HG03064 (cell line): ENCODE measurements around the gene PTGIS.
"Not testable (repeated sequence)": the region's sequence is repeated elsewhere in the genome, so short reads cannot be mapped to it uniquely, and the experiment has no call there.

Source experiments
- ATAC-seq: cut with Tn5 transposase; IDR thresholded peaks from one replicate; pipeline ENCODE4 v1.9.1; 2021; ENCODE audit warnings: low read depth; ENCODE audit not compliant: unreplicated experiment

The PTGIS gene

GRCh38 chr20:49567421-49568277 lies at the start of gene PTGIS:
Gene PTGIS (minus strand): TSS chr20:49568137. CDS start chr20:49568116, 21 bp downstream.
- ATAC-seq = no peak

- not testable (repeated sequence) for ATAC-seq
Measured at GRCh38 chr20:49617394-49617793, 49.5 kb upstream of the PTGIS start.

GRCh38 chr20:49616154-49617007 lies 48.4 kb upstream of the PTGIS start:
- ATAC-seq = no peak

GRCh38 chr20:49615401-49616153 lies 47.6 kb upstream of the PTGIS start:
- no peak for ATAC-seq

- not testable (repeated sequence) for ATAC-seq
Measured at GRCh38 chr20:49615051-49615400, 47.1 kb upstream of the PTGIS start.

- ATAC-seq = no peak
Measured at GRCh38 chr20:49614338-49615050, 46.6 kb upstream of the PTGIS start.

- ATAC-seq = no peak
Measured at GRCh38 chr20:49612127-49612738, 44.3 kb upstream of the PTGIS start.

- ATAC-seq = not testable (repeated sequence)
Measured at GRCh38 chr20:49611539-49612126, 43.7 kb upstream of the PTGIS start.

GRCh38 chr20:49610691-49611538 lies 43.0 kb upstream of the PTGIS start:
- ATAC-seq = peak; percentile 55

- ATAC-seq = no peak
Measured at GRCh38 chr20:49608752-49609670, 41.1 kb upstream of the PTGIS start.

GRCh38 chr20:49607568-49607967 lies 39.6 kb upstream of the PTGIS start:
- ATAC-seq = no peak

- no peak for ATAC-seq
Measured at GRCh38 chr20:49603209-49603627, 35.3 kb upstream of the PTGIS start.

GRCh38 chr20:49602345-49603208 lies 34.6 kb upstream of the PTGIS start:
- ATAC-seq = no peak

- no peak for ATAC-seq
Measured at GRCh38 chr20:49601153-49601924, 33.4 kb upstream of the PTGIS start.

- ATAC-seq = no peak
Measured at GRCh38 chr20:49599746-49600113, 31.8 kb upstream of the PTGIS start.
